HEK293T (cell line): ENCODE measurements around the gene TEDC1.

Experiments used
- ARNT ChIP-seq: fragments of 450-650 bp; IDR thresholded peaks from 2 replicates; pipeline ENCODE4 v1.6.1; 2017; ENCODE audit warnings: mild to moderate bottlenecking
- BHLHE40 ChIP-seq: fragments of 450-650 bp; IDR thresholded peaks from 2 replicates; pipeline ENCODE4 v1.6.1; 2016; ENCODE audit warnings: mild to moderate bottlenecking, moderate library complexity, borderline replicate concordance
- ELF4 ChIP-seq: fragments of 450-650 bp; IDR thresholded peaks from 2 replicates; pipeline ENCODE4 v1.6.1; 2017; ENCODE audit warnings: antibody characterized with exemption
- FOXA1 ChIP-seq: fragments of 450-650 bp; IDR thresholded peaks from 2 replicates; pipeline ENCODE4 v1.6.1; 2016; ENCODE audit warnings: mild to moderate bottlenecking
- FOXK2 ChIP-seq: fragments of 450-650 bp; IDR thresholded peaks from 2 replicates; pipeline ENCODE4 v1.6.1; 2016; ENCODE audit warnings: mild to moderate bottlenecking
- FOXM1 ChIP-seq: fragments of 450-650 bp; IDR thresholded peaks from 2 replicates; pipeline ENCODE4 v1.6.1; 2017; ENCODE audit warnings: mild to moderate bottlenecking, borderline replicate concordance
- HDGF ChIP-seq: fragments of 450-650 bp; IDR thresholded peaks from 2 replicates; pipeline ENCODE4 v1.6.1; 2017; ENCODE audit warnings: antibody characterized with exemption, borderline replicate concordance
- L3MBTL2 ChIP-seq: fragments of 450-650 bp; conservative IDR thresholded peaks from 2 replicates; pipeline ENCODE4 v1.6.1; 2016; ENCODE audit warnings: mild to moderate bottlenecking
- LEF1 ChIP-seq: fragments of 450-650 bp; IDR thresholded peaks from 2 replicates; pipeline ENCODE4 v1.6.1; 2017; ENCODE audit warnings: mild to moderate bottlenecking, borderline replicate concordance
- NFRKB ChIP-seq: fragments of 450-650 bp; IDR thresholded peaks from 2 replicates; pipeline ENCODE4 v1.6.1; 2016; ENCODE audit warnings: mild to moderate bottlenecking, moderate library complexity
- SP1 ChIP-seq: fragments of 450-650 bp; IDR thresholded peaks from 2 replicates; pipeline ENCODE4 v1.6.1; 2017
- SUZ12 ChIP-seq: fragments of 450-650 bp; IDR thresholded peaks from 2 replicates; pipeline ENCODE4 v1.6.1; 2016; ENCODE audit warnings: mild to moderate bottlenecking
- TARDBP ChIP-seq: fragments of 450-650 bp; IDR thresholded peaks from 2 replicates; pipeline ENCODE4 v1.6.1; 2016
- TF ChIP-seq, protein P1 (sequence below): fragments of 450-650 bp; IDR thresholded peaks from 2 replicates; pipeline ENCODE4 v1.6.1; 2016

DNA sequence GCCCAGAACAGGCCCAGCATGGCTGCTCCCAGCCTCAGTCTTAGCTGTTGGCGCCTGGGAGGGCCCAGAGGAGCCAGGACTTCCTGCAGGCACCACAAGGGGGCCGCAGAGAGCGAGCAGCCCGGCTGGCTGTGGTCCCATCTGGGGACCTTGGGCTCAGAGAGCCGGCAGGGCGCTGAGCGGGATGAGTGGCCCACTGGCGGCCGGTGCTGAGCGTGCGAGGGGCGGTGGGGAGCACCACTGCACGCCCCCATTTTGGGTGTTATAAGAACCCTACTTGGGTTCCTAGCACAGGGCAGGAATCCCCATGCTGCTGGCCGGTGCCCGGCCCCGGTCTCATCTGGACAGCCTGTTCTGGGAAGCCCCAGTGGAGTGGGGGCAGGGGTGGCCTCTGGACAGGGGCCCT is 42.3 kb upstream of the TEDC1 start:
- TF ChIP-seq ARNT, result no peak
- TF ChIP-seq FOXM1, result no peak
- no peak for TF ChIP-seq TARDBP
- TF ChIP-seq ELF4, result no peak
- TF ChIP-seq, protein P1, sequence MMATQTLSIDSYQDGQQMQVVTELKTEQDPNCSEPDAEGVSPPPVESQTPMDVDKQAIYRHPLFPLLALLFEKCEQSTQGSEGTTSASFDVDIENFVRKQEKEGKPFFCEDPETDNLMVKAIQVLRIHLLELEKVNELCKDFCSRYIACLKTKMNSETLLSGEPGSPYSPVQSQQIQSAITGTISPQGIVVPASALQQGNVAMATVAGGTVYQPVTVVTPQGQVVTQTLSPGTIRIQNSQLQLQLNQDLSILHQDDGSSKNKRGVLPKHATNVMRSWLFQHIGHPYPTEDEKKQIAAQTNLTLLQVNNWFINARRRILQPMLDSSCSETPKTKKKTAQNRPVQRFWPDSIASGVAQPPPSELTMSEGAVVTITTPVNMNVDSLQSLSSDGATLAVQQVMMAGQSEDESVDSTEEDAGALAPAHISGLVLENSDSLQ, result no peak
- TF ChIP-seq SP1, result no peak
- no peak for TF ChIP-seq HDGF
- TF ChIP-seq BHLHE40, result no peak
- TF ChIP-seq FOXA1, result no peak
- TF ChIP-seq L3MBTL2, result no peak
- TF ChIP-seq LEF1, result no peak
- no peak for TF ChIP-seq FOXK2
- TF ChIP-seq SUZ12, result no peak
- no peak for TF ChIP-seq NFRKB
